DND-41 (cell line): ENCODE results near the gene CDK8.

Experiments
- ATAC-seq: fragments of 200-7000 bp; cut with Tn5 transposase; 3 replicates; pipeline ENCODE4 v1.9.1; 2021; ENCODE audit warnings: low read depth; ENCODE audit not compliant: insufficient read depth
- DNase-seq: peaks from one replicate; pipeline ENCODE4 v3.0.0-alpha.2; 2020
- H2AFZ ChIP-seq: 2 replicates; pipeline ENCODE4 v1.6.0; 2012; ENCODE audit warnings: low read depth, low read length
- H3K27ac ChIP-seq: 2 replicates; pipeline ENCODE4 v1.5.1; 2012; ENCODE audit warnings: low read length, inconsistent platforms
- H3K27me3 ChIP-seq: fragments of 200-600 bp; sonication (generic); 2 replicates; pipeline ENCODE4 v1.6.0; 2012; ENCODE audit warnings: low read length, mild to moderate bottlenecking, inconsistent platforms; ENCODE audit not compliant: insufficient read depth, poor library complexity
- H3K36me3 ChIP-seq: 2 replicates; pipeline ENCODE4 v1.5.1; 2012; ENCODE audit warnings: low read length, inconsistent platforms; ENCODE audit not compliant: insufficient read depth
- H3K4me1 ChIP-seq: 2 replicates; pipeline ENCODE4 v1.5.1; 2012; ENCODE audit warnings: mild to moderate bottlenecking, low read length; ENCODE audit not compliant: insufficient read depth
- H3K4me2 ChIP-seq: 2 replicates; pipeline ENCODE4 v1.6.0; 2012; ENCODE audit warnings: mild to moderate bottlenecking, moderate library complexity, low read length, inconsistent platforms; ENCODE audit not compliant: insufficient read depth
- H3K4me3 ChIP-seq, 2 experiments: fragments of 200-600 bp in 1 of 2; shearing (Covaris generic) in 1 of 2; 2 replicates each; pipeline ENCODE4 v1.5.1; 2012 to 2016; ENCODE audit warnings: inconsistent platforms in 2 of 2, low read length in 2 of 2, mild to moderate bottlenecking in 2 of 2, low read depth in 1 of 2, moderate library complexity in 1 of 2
- H3K79me2 ChIP-seq: 2 replicates; pipeline ENCODE4 v1.6.0; 2012; ENCODE audit warnings: low read length, inconsistent platforms; ENCODE audit not compliant: insufficient read depth
- H3K9ac ChIP-seq: 2 replicates; pipeline ENCODE4 v1.6.0; 2012; ENCODE audit warnings: low read depth, mild to moderate bottlenecking, inconsistent platforms, low read length, moderate library complexity
- H3K9me3 ChIP-seq: 2 replicates; pipeline ENCODE4 v1.5.1; 2012; ENCODE audit warnings: low read length, moderate library complexity, mild to moderate bottlenecking, inconsistent platforms; ENCODE audit not compliant: insufficient read depth, severe bottlenecking
- H4K20me1 ChIP-seq: 2 replicates; pipeline ENCODE4 v1.6.0; 2012; ENCODE audit warnings: low read length; ENCODE audit not compliant: insufficient read depth
- CTCF ChIP-seq: IDR thresholded peaks from 2 replicates; pipeline ENCODE4 v1.5.1; 2012; ENCODE audit warnings: borderline replicate concordance, low read length, moderate library complexity, mild to moderate bottlenecking; ENCODE audit not compliant: poor library complexity, severe bottlenecking; ENCODE audit errors: extremely low read depth
- EZH2 ChIP-seq: IDR thresholded peaks from 3 replicates; pipeline ENCODE4 v1.6.1; 2012; ENCODE audit warnings: borderline replicate concordance, low read depth, mild to moderate bottlenecking, moderate library complexity, low read length, inconsistent platforms; ENCODE audit not compliant: severe bottlenecking

The CDK8 gene

GRCh38 chr13:26305676-26306075 lies 51.7 kb downstream of the CDK8 start:
- no peak overlapping the region for H3K4me2 ChIP-seq
- H3K79me2 ChIP-seq: peaks cover 68% of the 10 kb centered on the region
- H3K9ac ChIP-seq: no peak overlapping the region
- ATAC-seq (no peak), DNase-seq (no peak)
- peaks cover 31% of the 10 kb centered on the region; the same call in 1 of the 2 replicates for H4K20me1 ChIP-seq
- H3K27me3 ChIP-seq: no peaks in the 10 kb centered on the region
- no peaks in the 10 kb centered on the region for H3K36me3 ChIP-seq
- H3K27ac ChIP-seq: no peak overlapping the region
- TF ChIP-seq CTCF (no peak), EZH2 (no peak)
- no peak overlapping the region for H2AFZ ChIP-seq
- H3K9me3 ChIP-seq: no peaks in the 10 kb centered on the region
- H3K4me1 ChIP-seq: peaks cover 3% of the 10 kb centered on the region; the same call in 1 of the 2 replicates
- H3K4me3 ChIP-seq: no peak overlapping the region

- DNase-seq: no peak
- Histone ChIP-seq H3K79me2 (peaks cover 65% of the 10 kb centered on the region), H3K27me3 (no peaks in the 10 kb centered on the region), H3K4me1 (peaks cover 3% of the 10 kb centered on the region; the same call in 1 of the 2 replicates), H3K9ac (no peak overlapping the region), H2AFZ (no peak overlapping the region), H3K4me2 (no peak overlapping the region), H4K20me1 (peaks cover 34% of the 10 kb centered on the region), H3K9me3 (no peaks in the 10 kb centered on the region), H3K27ac (no peak overlapping the region), H3K4me3 (no peak overlapping the region), H3K36me3 (no peaks in the 10 kb centered on the region)
- TF ChIP-seq EZH2 (no peak), CTCF (no peak)
- no peak for ATAC-seq
Observed at GRCh38 chr13:26307701-26308100, 53.8 kb downstream of the CDK8 start.

GRCh38 chr13:26308250-26308649 lies 54.3 kb downstream of the CDK8 start:
- Histone ChIP-seq H4K20me1 (peaks cover 34% of the 10 kb centered on the region), H2AFZ (no peak overlapping the region), H3K4me3 (no peak overlapping the region), H3K4me1 (peaks cover 3% of the 10 kb centered on the region; the same call in 1 of the 2 replicates), H3K4me2 (no peak overlapping the region), H3K27me3 (no peaks in the 10 kb centered on the region), H3K9ac (no peak overlapping the region), H3K9me3 (no peaks in the 10 kb centered on the region), H3K79me2 (peaks cover 66% of the 10 kb centered on the region), H3K27ac (no peak overlapping the region), H3K36me3 (no peaks in the 10 kb centered on the region)
- TF ChIP-seq CTCF (no peak), EZH2 (no peak)
- DNase-seq (no peak), ATAC-seq (no peak)

- Histone ChIP-seq H3K27me3 (no peaks in the 10 kb centered on the region), H3K9ac (no peak overlapping the region), H3K36me3 (no peaks in the 10 kb centered on the region), H3K4me2 (no peak overlapping the region), H3K79me2 (peaks cover 66% of the 10 kb centered on the region), H3K4me1 (peaks cover 3% of the 10 kb centered on the region; the same call in 1 of the 2 replicates), H3K9me3 (no peaks in the 10 kb centered on the region), H3K4me3 (no peak overlapping the region), H4K20me1 (peaks cover 38% of the 10 kb centered on the region), H3K27ac (no peak overlapping the region), H2AFZ (no peak overlapping the region)
- DNase-seq: no peak
- no peak for ATAC-seq
- TF ChIP-seq EZH2 (no peak), CTCF (no peak)
Observed at GRCh38 chr13:26308836-26309235, 54.9 kb downstream of the CDK8 start.
